HCT116 (cell line): Measurements from ENCODE around the gene SLC16A12. TPM values are rescaled to one million over a fixed set of nuclear protein-coding genes. Genes with fewer than 3 reads are reported as not detected.

Experiments
- ATAC-seq: fragments of 200-7000 bp; cut with Tn5 transposase; 2 replicates; pipeline ENCODE4 v1.9.1; 2020; ENCODE audit warnings: mild to moderate bottlenecking, moderate library complexity
- BruUV-seq: library from RNA; stranded (reverse); fragments of 400-500 nt; replicated peaks from 2 replicates; lab custom pipeline; 2021; lab: Mats Ljungman, UMichigan
- CTCF ChIA-PET: fragments of 300-600 bp; sonication (Branson Sonifier 250); formaldehyde crosslinking; loops from one replicate; lab custom pipeline; 2021; ENCODE audit warnings: antibody characterized with exemption; lab: Charles Lee
- POLR2A ChIA-PET: fragments of 300-600, 350-600 bp; sonication (Branson Sonifier 250); formaldehyde crosslinking; loops from one replicate; lab custom pipeline; 2021; ENCODE audit warnings: antibody characterized with exemption; lab: Charles Lee
- RAD21 ChIA-PET, 2 experiments: fragments of 300-600 bp; sonication (Branson Sonifier 250); formaldehyde crosslinking; loops; one replicate each; lab custom pipeline; 2023; ENCODE audit warnings: low total read pairs in 2 of 2; ENCODE audit not compliant: uncharacterized antibody in 2 of 2, unreplicated experiment in 2 of 2, low non-redundant PET in 1 of 2; lab: Charles Lee
- DNase-seq: peaks from one replicate; pipeline ENCODE4 v3.0.0-alpha.2; 2010; ENCODE audit warnings: low read depth, low spot score
- H2AFZ ChIP-seq: fragments of 200-600 bp; shearing (Covaris generic), sonication (generic); 2 replicates; pipeline ENCODE4 v1.6.1; 2017; ENCODE audit warnings: low read depth, mixed run types, mixed read lengths, antibody characterized with exemption, low read length; ENCODE audit not compliant: poor library complexity, severe bottlenecking
- H3K27ac ChIP-seq: 2 replicates; pipeline ENCODE4 v1.5.1; 2012; ENCODE audit warnings: low read depth, low read length
- H3K27me3 ChIP-seq: fragments of 200-600 bp; sonication (generic); 2 replicates; pipeline ENCODE4 v1.6.1; 2016; ENCODE audit warnings: mixed run types, low read length, mixed read lengths; ENCODE audit not compliant: insufficient read depth
- H3K36me3 ChIP-seq, 2 experiments: fragments of 200-500 bp in 1 of 2; fragments of 200-600 bp in 1 of 2; sonication (Bioruptor generic) in 1 of 2; sonication (generic) in 1 of 2; 2 replicates each; pipeline versions ENCODE4 v1.5.1 to v1.6.1; 2014 to 2016; ENCODE audit warnings: low read length in 2 of 2, inconsistent platforms in 1 of 2, mixed read lengths in 1 of 2, mixed run types in 1 of 2; ENCODE audit not compliant: insufficient read depth in 2 of 2, control insufficient read depth in 1 of 2
- H3K4me1 ChIP-seq, 2 experiments: fragments of 200-600 bp in 1 of 2; sonication (generic) in 1 of 2; 2 replicates each; pipeline versions ENCODE4 v1.5.1 to v1.6.1; 2012 to 2017; ENCODE audit warnings: low read length in 2 of 2, inconsistent platforms in 1 of 2, mild to moderate bottlenecking in 1 of 2, mixed read lengths in 1 of 2, mixed run types in 1 of 2, moderate library complexity in 1 of 2; ENCODE audit not compliant: insufficient read depth in 2 of 2, control insufficient read depth in 1 of 2
- H3K4me2 ChIP-seq: fragments of 200-600 bp; sonication (generic); 2 replicates; pipeline ENCODE4 v1.6.1; 2017; ENCODE audit warnings: mixed run types, low read length, mixed read lengths
- H3K4me3 ChIP-seq, 2 experiments: fragments of 200-600 bp in 1 of 2; sonication (generic) in 1 of 2; replicated peaks in 1 of 2; 2 replicates each; pipeline ENCODE4 v1.5.1; 2011 to 2016; ENCODE audit warnings: low read length in 2 of 2, control low read depth in 1 of 2, low read depth in 1 of 2, mild to moderate bottlenecking in 1 of 2, mixed read lengths in 1 of 2, mixed run types in 1 of 2
- H3K79me2 ChIP-seq: fragments of 200-600 bp; sonication (generic); 2 replicates; pipeline ENCODE4 v1.6.1; 2017; ENCODE audit warnings: mild to moderate bottlenecking, mixed run types, low read length, moderate library complexity, mixed read lengths; ENCODE audit not compliant: insufficient read depth
- H3K9ac ChIP-seq: fragments of 200-600 bp; sonication (generic); 2 replicates; pipeline ENCODE4 v1.6.1; 2016; ENCODE audit warnings: low read length, mixed read lengths
- H3K9me2 ChIP-seq: fragments of 200-600 bp; sonication (generic), shearing (Covaris generic); 2 replicates; pipeline ENCODE4 v1.6.1; 2017; ENCODE audit warnings: mixed run types, mild to moderate bottlenecking, moderate library complexity; ENCODE audit not compliant: insufficient read depth
- H3K9me3 ChIP-seq, 2 experiments: fragments of 200-500 bp in 1 of 2; fragments of 200-600 bp in 1 of 2; sonication (Bioruptor generic) in 1 of 2; sonication (generic) in 1 of 2; 2 replicates each; pipeline ENCODE4 v1.6.1; 2014 to 2017; ENCODE audit warnings: low read length in 2 of 2, mixed read lengths in 2 of 2, inconsistent platforms in 1 of 2, low read depth in 1 of 2, mild to moderate bottlenecking in 1 of 2, mixed run types in 1 of 2, moderate library complexity in 1 of 2; ENCODE audit not compliant: control insufficient read depth in 1 of 2, insufficient read depth in 1 of 2
- H4K20me1 ChIP-seq: fragments of 200-600 bp; sonication (generic), shearing (Covaris generic); 2 replicates; pipeline ENCODE4 v1.6.1; 2017; ENCODE audit warnings: mixed run types, mild to moderate bottlenecking, moderate library complexity; ENCODE audit not compliant: insufficient read depth
- ATF3 ChIP-seq: IDR thresholded peaks from 2 replicates; pipeline ENCODE4 v1.6.1; 2012
- FOSL1 ChIP-seq: IDR thresholded peaks from 2 replicates; pipeline ENCODE4 v1.6.1; 2012; ENCODE audit warnings: low read depth
- POLR2A ChIP-seq: IDR thresholded peaks from 2 replicates; pipeline ENCODE4 v1.7.0; 2011; ENCODE audit warnings: borderline replicate concordance; ENCODE audit not compliant: insufficient read depth, insufficient read length; ENCODE audit errors: extremely low read depth
- SIN3A ChIP-seq: IDR thresholded peaks from 2 replicates; pipeline ENCODE4 v1.6.1; 2012; ENCODE audit warnings: low read depth
- SP1 ChIP-seq: IDR thresholded peaks from 2 replicates; pipeline ENCODE4 v1.6.1; 2012; ENCODE audit warnings: low read depth
- SRF ChIP-seq: IDR thresholded peaks from 2 replicates; pipeline ENCODE4 v1.6.1; 2012; ENCODE audit warnings: low read depth
- ZFX ChIP-seq: fragments of 450-650 bp; IDR thresholded peaks from 2 replicates; pipeline ENCODE4 v1.6.1; 2017
- ZNF274 ChIP-seq: fragments of 200-500 bp; sonication (Bioruptor generic); IDR thresholded peaks from 2 replicates; pipeline ENCODE4 v1.6.1; 2014; ENCODE audit warnings: mild to moderate bottlenecking, low read depth, low read length, inconsistent platforms
- intact Hi-C: fragments of 100-400 bp; cut with micrococcal nuclease; formaldehyde crosslinking; loops from 2 replicates; pipeline ENCODE4 v1.10.0; 2022
- total RNA-seq: library from RNA; stranded (reverse); gene quantifications from one replicate; pipeline ENCODE4 v1.2.1, GENCODE V29; 2021; ENCODE audit not compliant: unreplicated experiment
- TF ChIP-seq, protein P1 (sequence below), 3 experiments: fragments of 200-600 bp in 1 of 3; sonication (generic) in 1 of 3; IDR thresholded peaks in 2 of 3; conservative IDR thresholded peaks in 1 of 3; 2 replicates each; pipeline ENCODE4 v1.5.1; 2012 to 2017; ENCODE audit warnings: low read depth in 2 of 3, low read length in 2 of 3, antibody characterized with exemption in 1 of 3, borderline replicate concordance in 1 of 3, control low read depth in 1 of 3, mild to moderate bottlenecking in 1 of 3, mixed read lengths in 1 of 3, mixed run types in 1 of 3, moderate library complexity in 1 of 3; ENCODE audit not compliant: insufficient read depth in 1 of 3

The SLC16A12 gene
- total RNA-seq, 1 experiment from 2014 or later: not detected

DNA sequence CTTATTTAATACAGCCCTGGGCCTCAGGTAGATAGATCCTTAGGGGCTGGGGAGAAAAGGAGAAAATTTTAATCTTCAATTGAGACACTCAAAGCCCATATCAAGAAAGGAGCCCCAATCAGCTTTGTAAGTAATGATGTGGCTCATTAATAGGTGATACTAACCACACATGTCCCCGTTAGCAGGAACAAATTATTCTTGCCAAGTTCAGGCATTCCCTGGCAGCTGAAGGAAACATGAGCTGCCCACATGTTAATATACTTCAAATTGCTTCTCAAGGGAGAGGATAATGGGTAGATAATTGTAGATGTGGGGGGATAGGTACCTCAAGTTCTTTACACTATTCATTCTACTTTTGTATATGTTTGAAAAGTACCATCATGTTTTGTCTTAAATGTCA is 106.5 kb downstream of the SLC16A12 start:
- H3K36me3 ChIP-seq: no peaks in the 10 kb centered on the region
- no peak for ATAC-seq
- H3K4me2 ChIP-seq: no peak overlapping the region
- H3K9me2 ChIP-seq: no peaks in the 10 kb centered on the region
- no peak for TF ChIP-seq ATF3
- TF ChIP-seq SRF: no peak
- TF ChIP-seq ZNF274: no peak
- no peaks in the 10 kb centered on the region for H3K79me2 ChIP-seq
- ChIA-PET CTCF (interaction anchor here (1.2 kb wide), 1 partner anchor 38 kb away, joined by 3 read pairs; no protein-coding TSS in a partner anchor), POLR2A (no interaction called here), RAD21 (no interaction called here)
- peaks cover 2 to 19% of the 10 kb centered on the region in 2 experiments; a peak in 2 of 4 replicates for H3K4me1 ChIP-seq
- no peak overlapping the region for H3K4me3 ChIP-seq
- no peak for DNase-seq
- H4K20me1 ChIP-seq: no peaks in the 10 kb centered on the region
- no peak overlapping the region for H3K9ac ChIP-seq
- H2AFZ ChIP-seq: no peak overlapping the region
- no peak overlapping the region for H3K27ac ChIP-seq
- no TSS peak for BruUV-seq
- intact Hi-C loops: loop anchor here (5.0 kb wide), 2 partner anchors 1153 to 1433 kb away; no protein-coding TSS in a partner anchor
- H3K27me3 ChIP-seq: no peaks in the 10 kb centered on the region
- H3K9me3 ChIP-seq: no peaks in the 10 kb centered on the region

DNA sequence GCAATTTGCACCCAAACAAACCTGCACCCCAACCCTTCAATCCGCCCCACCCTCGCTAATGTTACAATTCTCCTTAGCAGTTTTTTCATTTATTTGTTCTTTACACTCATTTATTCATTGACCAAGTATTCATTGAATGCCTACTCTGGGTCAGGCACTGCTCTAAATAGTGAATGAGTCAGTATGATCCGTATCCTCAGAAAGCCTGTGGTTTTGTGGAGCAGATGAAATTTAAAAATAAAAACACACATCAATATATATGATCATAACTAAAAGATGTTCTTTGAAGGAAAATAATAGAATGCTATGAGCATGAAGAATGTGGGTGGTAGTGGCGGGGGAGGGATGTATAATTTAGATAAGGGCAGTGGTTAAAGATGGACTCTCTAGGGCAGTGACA is 107.8 kb downstream of the SLC16A12 start:
- no peaks in the 10 kb centered on the region for H3K9me2 ChIP-seq
- CTCF ChIA-PET: no interaction called here
- H3K36me3 ChIP-seq: no peaks in the 10 kb centered on the region
- DNase-seq: no peak
- RAD21 ChIA-PET: no interaction called here
- H2AFZ ChIP-seq: no peak overlapping the region
- peak overlapping the region; percentile 36; the same call in 1 of the 2 replicates for H3K4me2 ChIP-seq
- no peak overlapping the region for H3K9ac ChIP-seq
- H3K4me3 ChIP-seq: no peak overlapping the region
- TF ChIP-seq ZNF274 (no peak), POLR2A (no peak), SP1 (no peak), ZFX (no peak), SIN3A (no peak), FOSL1 (peak; percentile 30; the same call in 1 of the 2 replicates)
- TF ChIP-seq, protein P1, sequence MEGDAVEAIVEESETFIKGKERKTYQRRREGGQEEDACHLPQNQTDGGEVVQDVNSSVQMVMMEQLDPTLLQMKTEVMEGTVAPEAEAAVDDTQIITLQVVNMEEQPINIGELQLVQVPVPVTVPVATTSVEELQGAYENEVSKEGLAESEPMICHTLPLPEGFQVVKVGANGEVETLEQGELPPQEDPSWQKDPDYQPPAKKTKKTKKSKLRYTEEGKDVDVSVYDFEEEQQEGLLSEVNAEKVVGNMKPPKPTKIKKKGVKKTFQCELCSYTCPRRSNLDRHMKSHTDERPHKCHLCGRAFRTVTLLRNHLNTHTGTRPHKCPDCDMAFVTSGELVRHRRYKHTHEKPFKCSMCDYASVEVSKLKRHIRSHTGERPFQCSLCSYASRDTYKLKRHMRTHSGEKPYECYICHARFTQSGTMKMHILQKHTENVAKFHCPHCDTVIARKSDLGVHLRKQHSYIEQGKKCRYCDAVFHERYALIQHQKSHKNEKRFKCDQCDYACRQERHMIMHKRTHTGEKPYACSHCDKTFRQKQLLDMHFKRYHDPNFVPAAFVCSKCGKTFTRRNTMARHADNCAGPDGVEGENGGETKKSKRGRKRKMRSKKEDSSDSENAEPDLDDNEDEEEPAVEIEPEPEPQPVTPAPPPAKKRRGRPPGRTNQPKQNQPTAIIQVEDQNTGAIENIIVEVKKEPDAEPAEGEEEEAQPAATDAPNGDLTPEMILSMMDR (IDR thresholded peaks at IDR 0.05 in 2 of 3, conservative IDR thresholded peaks at IDR 0.05 in 1 of 3; ENCODE audit: borderline replicate concordance in 1 of 3, insufficient read depth in 1 of 3, low read depth in 2 of 3, low read length in 2 of 3): no peak
- TF ChIP-seq, all 23 proteins: peak for 1
- intact Hi-C loops: loop anchor here (2.0 to 5.0 kb wide), 3 partner anchors 711 to 1435 kb away; no protein-coding TSS in a partner anchor
- H3K27ac ChIP-seq: no peak overlapping the region
- ATAC-seq: peak; percentile 49; the same call in 1 of the 2 replicates
- BruUV-seq: no TSS peak
- POLR2A ChIA-PET: no interaction called here
- H3K9me3 ChIP-seq: no peaks in the 10 kb centered on the region
- peaks cover 2 to 19% of the 10 kb centered on the region in 2 experiments; a peak in 2 of 4 replicates for H3K4me1 ChIP-seq
- no peaks in the 10 kb centered on the region for H3K79me2 ChIP-seq
- no peaks in the 10 kb centered on the region for H4K20me1 ChIP-seq
- H3K27me3 ChIP-seq: no peaks in the 10 kb centered on the region
